Endodermal cell (in vitro differentiated cells): ENCODE results near the gene OR8D1. TPM values are rescaled to one million over a fixed set of nuclear protein-coding genes. Genes with fewer than 3 reads are reported as not detected.

Experiments
- DNase-seq: peaks from one replicate; pipeline ENCODE4 v3.0.0-alpha.2; 2017
- H3K27ac ChIP-seq: 2 replicates; pipeline ENCODE4 v1.5.1; 2013; ENCODE audit warnings: mild to moderate bottlenecking, low read depth, low read length, moderate library complexity
- H3K27me3 ChIP-seq: 2 replicates; pipeline ENCODE4 v1.6.1; 2013; ENCODE audit warnings: mild to moderate bottlenecking, low read length, moderate library complexity; ENCODE audit not compliant: insufficient read depth, control insufficient read depth, poor library complexity, severe bottlenecking
- H3K36me3 ChIP-seq: 2 replicates; pipeline ENCODE4 v1.7.0; 2013; ENCODE audit warnings: mild to moderate bottlenecking, low read length, moderate library complexity; ENCODE audit not compliant: control insufficient read depth, insufficient read depth
- H3K4me1 ChIP-seq: one replicate; pipeline ENCODE4 v1.7.0; 2013; ENCODE audit warnings: low read length; ENCODE audit not compliant: control insufficient read depth, insufficient read depth
- H3K4me3 ChIP-seq: 2 replicates; pipeline ENCODE4 v1.5.1; 2013; ENCODE audit warnings: mild to moderate bottlenecking, low read length, moderate library complexity
- H3K9ac ChIP-seq: 2 replicates; pipeline ENCODE4 v1.6.1; 2013; ENCODE audit warnings: mild to moderate bottlenecking, low read length, moderate library complexity; ENCODE audit not compliant: poor library complexity, severe bottlenecking; ENCODE audit errors: extremely low read depth
- H3K9me3 ChIP-seq: 2 replicates; pipeline ENCODE4 v1.6.1; 2013; ENCODE audit warnings: mild to moderate bottlenecking, low read length, moderate library complexity; ENCODE audit not compliant: control insufficient read depth
- H3K27ac Mint-ChIP-seq: 2 replicates; pipeline ENCODE4 v1.8.0; 2020; ENCODE audit warnings: mixed read lengths
- H3K27me3 Mint-ChIP-seq: 2 replicates; pipeline ENCODE4 v1.8.0; 2021; ENCODE audit warnings: mild to moderate bottlenecking, mixed read lengths; ENCODE audit not compliant: insufficient read depth
- H3K36me3 Mint-ChIP-seq: 2 replicates; pipeline ENCODE4 v1.8.0; 2020; ENCODE audit warnings: low read depth, mixed read lengths
- H3K4me1 Mint-ChIP-seq: 2 replicates; pipeline ENCODE4 v1.8.0; 2020; ENCODE audit warnings: mixed read lengths
- H3K4me3 Mint-ChIP-seq: 2 replicates; pipeline ENCODE4 v1.8.0; 2020; ENCODE audit warnings: mild to moderate bottlenecking, moderate library complexity, mixed read lengths
- H3K9me3 Mint-ChIP-seq: 2 replicates; pipeline ENCODE4 v1.8.0; 2020; ENCODE audit warnings: mild to moderate bottlenecking, mixed read lengths
- WGBS, 2 experiments: methylation state at CpG; one replicate each; pipeline versions ENCODE4 v1.1.5 to v1.1.7; 2013; ENCODE audit warnings: missing lambda C conversion rate in 2 of 2, mixed read lengths in 1 of 2; ENCODE audit not compliant: insufficient coverage in 1 of 2, insufficient read length in 1 of 2; 5-methylcytosine and 5-hydroxymethylcytosine counted together
- total RNA-seq, 2 donors: library from RNA; stranded (reverse); fragmentation: NEBNext Ultra II Directional in 1 of 2; extraction: Animal tissue kit (Norgen Biotek cat#: 25700) in 1 of 2; gene quantifications; 2 replicates in 1 of 2; 3 replicates in 1 of 2; pipeline ENCODE4 v1.2.1, GENCODE V29; 2021
- TF ChIP-seq, protein P1 (sequence below): fragments of 200-600 bp; sonication (generic); conservative IDR thresholded peaks from 2 replicates; pipeline ENCODE4 v1.5.0; 2021; ENCODE audit warnings: antibody characterized with exemption, mild to moderate bottlenecking

OR8D1 gene
- total RNA-seq, 2 donors from 2014 or later = not detected

DNA sequence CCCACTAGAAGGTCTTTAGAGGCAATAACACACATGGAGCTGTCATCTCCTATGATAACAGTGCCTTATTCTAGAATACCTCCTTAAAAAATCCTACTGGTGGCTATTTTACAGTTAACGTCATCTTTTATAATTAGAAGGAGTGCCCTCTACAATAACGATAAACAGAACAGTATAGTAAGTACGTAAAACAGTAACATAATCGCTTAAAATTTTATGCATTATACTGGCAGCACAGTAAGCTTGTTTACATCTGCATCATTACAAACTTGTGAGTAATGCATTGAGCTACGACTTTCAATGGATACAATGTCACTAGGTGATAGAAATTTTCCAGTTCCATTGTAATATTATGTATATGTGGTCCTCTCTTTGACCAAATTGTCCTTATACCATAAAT is 30.6 kb upstream of the OR8D1 start:
- TF ChIP-seq, protein P1, sequence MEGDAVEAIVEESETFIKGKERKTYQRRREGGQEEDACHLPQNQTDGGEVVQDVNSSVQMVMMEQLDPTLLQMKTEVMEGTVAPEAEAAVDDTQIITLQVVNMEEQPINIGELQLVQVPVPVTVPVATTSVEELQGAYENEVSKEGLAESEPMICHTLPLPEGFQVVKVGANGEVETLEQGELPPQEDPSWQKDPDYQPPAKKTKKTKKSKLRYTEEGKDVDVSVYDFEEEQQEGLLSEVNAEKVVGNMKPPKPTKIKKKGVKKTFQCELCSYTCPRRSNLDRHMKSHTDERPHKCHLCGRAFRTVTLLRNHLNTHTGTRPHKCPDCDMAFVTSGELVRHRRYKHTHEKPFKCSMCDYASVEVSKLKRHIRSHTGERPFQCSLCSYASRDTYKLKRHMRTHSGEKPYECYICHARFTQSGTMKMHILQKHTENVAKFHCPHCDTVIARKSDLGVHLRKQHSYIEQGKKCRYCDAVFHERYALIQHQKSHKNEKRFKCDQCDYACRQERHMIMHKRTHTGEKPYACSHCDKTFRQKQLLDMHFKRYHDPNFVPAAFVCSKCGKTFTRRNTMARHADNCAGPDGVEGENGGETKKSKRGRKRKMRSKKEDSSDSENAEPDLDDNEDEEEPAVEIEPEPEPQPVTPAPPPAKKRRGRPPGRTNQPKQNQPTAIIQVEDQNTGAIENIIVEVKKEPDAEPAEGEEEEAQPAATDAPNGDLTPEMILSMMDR = no peak
- DNase-seq = no peak

DNA sequence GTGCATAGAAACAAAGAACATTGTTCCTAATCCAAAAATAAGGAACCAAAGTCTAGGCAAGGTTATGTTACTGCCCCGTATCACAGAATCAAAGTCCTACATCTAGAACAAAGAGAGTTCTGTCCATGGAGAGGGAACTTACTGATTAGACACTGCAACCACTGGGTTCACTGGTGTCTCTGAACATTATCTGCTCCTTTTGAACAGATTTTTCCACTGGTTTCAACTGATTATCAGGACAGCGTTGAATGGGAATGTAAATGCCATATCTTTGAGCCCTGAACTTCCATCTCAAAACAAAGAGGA is 26.3 kb upstream of the OR8D1 start:
- no peak overlapping the region for H3K27ac Mint-ChIP-seq
- Histone ChIP-seq H3K27ac (no peak overlapping the region), H3K4me3 (no peak overlapping the region), H3K9ac (no peak overlapping the region), H3K9me3 (no peaks in the 10 kb centered on the region), H3K27me3 (no peaks in the 10 kb centered on the region), H3K36me3 (no peaks in the 10 kb centered on the region), H3K4me1 (no peaks in the 10 kb centered on the region)
- TF ChIP-seq, protein P1 = no peak
- no peaks in the 10 kb centered on the region for H3K27me3 Mint-ChIP-seq
- no peak for DNase-seq
- H3K4me1 Mint-ChIP-seq = no peaks in the 10 kb centered on the region
- 94 to 100% methylated on average over 2 of the region's 2 CpGs for WGBS, 2 experiments
- no peaks in the 10 kb centered on the region for H3K36me3 Mint-ChIP-seq
- no peak overlapping the region for H3K4me3 Mint-ChIP-seq
- H3K9me3 Mint-ChIP-seq = no peaks in the 10 kb centered on the region

More for the DNA sequence above, 30.6 kb upstream of the OR8D1 start:
- Mint-ChIP-seq H3K27me3 (no peaks in the 10 kb centered on the region), H3K27ac (no peak overlapping the region), H3K36me3 (no peaks in the 10 kb centered on the region), H3K9me3 (peaks cover 1% of the 10 kb centered on the region), H3K4me3 (no peak overlapping the region), H3K4me1 (no peaks in the 10 kb centered on the region)
- H3K9ac ChIP-seq = no peak overlapping the region
- no peak overlapping the region for H3K4me3 ChIP-seq
- WGBS, 2 experiments = 97 to 100% methylated on average over 3 to 5 of the region's 5 CpGs
- H3K9me3 ChIP-seq = peaks cover 5% of the 10 kb centered on the region
- H3K27me3 ChIP-seq = no peaks in the 10 kb centered on the region
- H3K27ac ChIP-seq = no peak overlapping the region
- H3K4me1 ChIP-seq = no peaks in the 10 kb centered on the region
- no peaks in the 10 kb centered on the region for H3K36me3 ChIP-seq

DNA sequence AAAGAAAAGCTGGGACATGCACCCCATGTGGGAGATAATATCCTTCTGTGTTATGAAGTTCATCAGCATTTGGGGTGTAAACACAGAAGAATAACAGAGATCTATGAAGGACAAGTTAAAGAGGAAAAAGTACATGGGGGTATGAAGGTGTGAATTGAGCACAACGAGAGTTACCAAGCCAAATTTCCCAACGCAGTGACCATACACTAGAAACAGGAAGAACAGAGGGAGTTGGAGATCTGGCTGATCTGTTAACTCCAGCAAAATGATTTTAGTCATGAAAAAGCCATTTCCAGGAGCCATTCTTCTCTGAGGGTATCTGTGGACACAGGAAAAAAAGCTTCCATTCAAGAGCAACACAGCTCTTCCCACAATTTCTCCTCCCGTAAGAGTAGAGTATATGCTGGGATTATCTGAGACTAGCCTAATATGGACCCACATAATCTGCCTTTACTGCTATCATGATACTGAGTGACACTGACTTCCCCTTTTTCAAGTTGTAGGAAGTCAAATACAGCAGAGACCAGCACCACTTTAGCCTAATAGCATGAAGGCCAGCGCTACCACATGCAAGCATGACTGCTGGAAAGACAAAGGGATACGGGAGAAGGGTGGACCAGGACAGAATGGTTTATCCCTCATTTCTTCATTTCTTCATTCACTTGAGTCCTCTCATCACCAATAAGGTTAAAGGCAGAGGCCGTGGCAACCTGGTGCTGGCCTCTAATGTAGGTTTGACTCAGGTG is 25.8 kb upstream of the OR8D1 start:
- Histone ChIP-seq H3K27me3 (no peaks in the 10 kb centered on the region), H3K9ac (no peak overlapping the region)
- TF ChIP-seq, protein P1 = no peak

More for the DNA sequence above, 25.8 kb upstream of the OR8D1 start:
- 82 to 90% methylated on average over 3 to 6 of the region's 6 CpGs for WGBS, 2 experiments
- Histone ChIP-seq H3K4me1 (no peaks in the 10 kb centered on the region), H3K4me3 (no peak overlapping the region), H3K36me3 (no peaks in the 10 kb centered on the region), H3K27ac (no peak overlapping the region), H3K9me3 (no peaks in the 10 kb centered on the region)
- no peaks in the 10 kb centered on the region for H3K27me3 Mint-ChIP-seq
- H3K9me3 Mint-ChIP-seq = no peaks in the 10 kb centered on the region
- no peak for DNase-seq
- H3K27ac Mint-ChIP-seq = no peak overlapping the region
- no peak overlapping the region for H3K4me3 Mint-ChIP-seq
- H3K36me3 Mint-ChIP-seq = no peaks in the 10 kb centered on the region
- H3K4me1 Mint-ChIP-seq = no peaks in the 10 kb centered on the region
